AG09319 (cell line): ENCODE data around the gene PRDM16.

Experiments used
- DNase-seq: peaks from one replicate; pipeline ENCODE4 v3.0.0-alpha.2; 2010; ENCODE audit warnings: low read depth; ENCODE audit errors: extremely low read depth
- CTCF ChIP-seq: IDR thresholded peaks from 2 replicates; pipeline ENCODE4 v1.5.1; 2011; ENCODE audit warnings: low read depth, mild to moderate bottlenecking, inconsistent platforms, low read length, moderate library complexity

PRDM16 gene

GRCh38 chr1:3212453-3213355 is 143.7 kb downstream of the PRDM16 start:
- DNase-seq, result no peak
- no peak for TF ChIP-seq CTCF

GRCh38 chr1:3213730-3214129 is 144.7 kb downstream of the PRDM16 start:
- TF ChIP-seq CTCF, result no peak
- no peak for DNase-seq

- DNase-seq, result no peak
- TF ChIP-seq CTCF, result no peak
Observed at GRCh38 chr1:3215198-3216014, 146.4 kb downstream of the PRDM16 start.

DNA sequence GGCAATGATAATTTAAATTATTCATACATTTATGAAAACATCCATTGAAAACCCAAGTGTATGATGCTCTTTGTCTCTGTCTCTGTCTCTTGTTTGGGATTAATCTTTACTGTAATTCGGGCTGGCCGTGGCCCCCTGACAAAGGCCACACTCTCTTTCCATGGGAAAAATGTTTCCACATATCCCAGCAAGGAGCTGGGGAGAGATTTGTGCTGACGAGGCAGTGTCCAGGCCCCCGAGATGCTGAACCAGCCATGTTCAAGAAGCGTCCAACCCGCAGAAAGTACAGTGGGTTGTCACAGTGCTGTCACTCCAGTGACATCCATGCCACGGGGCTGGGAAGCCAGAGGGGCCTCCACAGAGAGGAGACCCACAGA is 147.0 kb downstream of the PRDM16 start:
- TF ChIP-seq CTCF, result no peak
- no peak for DNase-seq

DNA sequence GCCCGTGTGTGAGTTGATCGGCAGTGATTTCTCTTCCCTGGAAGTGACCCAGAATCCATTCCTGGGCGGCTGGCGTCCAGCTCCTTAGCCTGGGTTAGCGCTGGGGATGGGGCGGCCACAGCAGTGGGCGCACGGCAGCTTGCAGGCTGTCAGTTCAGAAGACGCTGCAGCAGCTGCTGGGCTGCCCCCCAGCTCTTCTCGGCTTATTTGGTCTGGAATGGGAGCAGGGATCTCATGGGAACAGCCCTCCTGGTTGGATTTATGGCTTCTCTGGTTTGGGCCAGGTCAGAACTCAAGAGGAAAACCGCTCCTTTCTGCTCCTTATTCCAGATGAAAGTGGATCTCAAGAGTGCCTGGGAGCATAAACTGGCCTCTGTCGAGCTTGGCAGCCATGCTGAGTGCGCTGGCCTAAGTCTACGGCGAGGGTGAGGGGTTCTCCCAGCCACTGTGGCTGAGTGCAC is 148.2 kb downstream of the PRDM16 start:
- DNase-seq, result no peak

GRCh38 chr1:3217979-3218679 is 149.1 kb downstream of the PRDM16 start:
- no peak for DNase-seq
- TF ChIP-seq CTCF, result no peak

More for the DNA sequence above, 148.2 kb downstream of the PRDM16 start:
- TF ChIP-seq CTCF, result no peak
